PFSK-1 (cell line): Measurements from ENCODE around the gene MNX1.

Experiments
- FOXP2 ChIP-seq: optimal IDR thresholded peaks from 2 replicates; pipeline ENCODE3; 2011; ENCODE audit warnings: borderline replicate concordance, control low read depth, inconsistent platforms; ENCODE audit not compliant: insufficient read depth; ENCODE audit errors: extremely low read length, extremely low read depth
- POLR2AphosphoS5 ChIP-seq: IDR thresholded peaks from 2 replicates; pipeline ENCODE4 v1.6.1; 2012; ENCODE audit warnings: low read depth, mild to moderate bottlenecking, control low read depth, low read length, moderate library complexity
- REST ChIP-seq, 2 experiments: IDR thresholded peaks; 2 replicates each; pipeline versions ENCODE4 v1.6.1 to v1.8.0; 2011 to 2012; ENCODE audit warnings: low read depth in 2 of 2, low read length in 2 of 2, control low read depth in 1 of 2, inconsistent platforms in 1 of 2, mild to moderate bottlenecking in 1 of 2, moderate library complexity in 1 of 2; ENCODE audit not compliant: insufficient read depth in 1 of 2
- SIN3A ChIP-seq: IDR thresholded peaks from 2 replicates; pipeline ENCODE4 v1.6.1; 2012; ENCODE audit warnings: mild to moderate bottlenecking, low read length, moderate library complexity, borderline replicate concordance; ENCODE audit not compliant: insufficient read depth
- TAF1 ChIP-seq: IDR thresholded peaks from 2 replicates; pipeline ENCODE4 v1.6.1; 2012; ENCODE audit warnings: low read length, control low read depth, borderline replicate concordance; ENCODE audit not compliant: insufficient read depth

MNX1 gene

DNA sequence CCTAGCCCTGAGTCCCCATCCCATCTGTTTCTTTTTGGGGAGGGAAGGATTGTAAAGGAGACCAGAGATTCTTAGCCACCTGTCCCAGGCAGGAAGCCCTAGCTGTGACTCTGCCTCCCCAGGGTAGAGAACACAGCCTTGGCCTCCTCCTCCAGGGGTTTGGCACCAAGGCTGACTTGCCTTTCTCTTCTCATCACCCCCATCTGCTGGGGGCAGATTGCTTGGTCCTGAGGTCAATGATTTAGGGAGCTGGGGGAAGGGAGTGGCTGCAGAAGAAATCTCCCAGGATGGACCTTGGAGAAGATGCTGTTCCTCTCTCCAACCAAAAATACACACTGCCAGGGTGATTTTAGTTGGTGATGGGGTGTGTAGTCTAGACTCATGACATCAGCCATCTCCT is 2.6 kb upstream of the MNX1 start:
- TF ChIP-seq POLR2AphosphoS5 (no peak), FOXP2 (no peak), SIN3A (no peak), REST (IDR thresholded peaks at IDR 0.05; ENCODE audit: insufficient read depth in 1 of 2, low read depth in 2 of 2, low read length in 2 of 2) (no peak), TAF1 (no peak)

DNA sequence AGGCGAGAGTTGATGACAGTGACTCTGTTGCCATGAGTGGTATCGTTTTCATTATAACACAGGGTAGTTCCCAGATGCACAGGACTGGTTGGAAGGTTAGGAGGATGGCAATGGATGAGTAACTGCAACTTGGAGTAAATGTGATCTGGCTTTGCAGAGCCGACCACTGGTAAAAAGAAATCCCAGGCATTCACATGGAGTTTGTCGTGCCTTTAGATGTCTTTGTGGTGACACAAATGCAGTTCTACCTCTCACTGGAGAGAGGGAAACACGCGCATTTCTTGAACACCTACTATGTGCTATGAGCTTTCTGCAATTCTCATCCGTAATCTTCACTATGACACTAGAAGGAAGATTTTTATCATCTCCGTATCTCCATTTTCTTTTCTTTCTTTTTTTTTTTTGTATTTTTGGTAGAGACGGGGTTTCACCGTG is 1.7 kb upstream of the MNX1 start:
- TF ChIP-seq TAF1 (no peak), POLR2AphosphoS5 (no peak), SIN3A (no peak), FOXP2 (no peak), REST (IDR thresholded peaks at IDR 0.05; ENCODE audit: insufficient read depth in 1 of 2, low read depth in 2 of 2, low read length in 2 of 2) (no peak)

GRCh38 chr7:157011333-157012112 is 1.1 kb upstream of the MNX1 start:
- TF ChIP-seq POLR2AphosphoS5 (no peak), REST (IDR thresholded peaks at IDR 0.05; ENCODE audit: insufficient read depth in 1 of 2, low read depth in 2 of 2, low read length in 2 of 2) (no peak), FOXP2 (no peak), SIN3A (no peak), TAF1 (no peak)

DNA sequence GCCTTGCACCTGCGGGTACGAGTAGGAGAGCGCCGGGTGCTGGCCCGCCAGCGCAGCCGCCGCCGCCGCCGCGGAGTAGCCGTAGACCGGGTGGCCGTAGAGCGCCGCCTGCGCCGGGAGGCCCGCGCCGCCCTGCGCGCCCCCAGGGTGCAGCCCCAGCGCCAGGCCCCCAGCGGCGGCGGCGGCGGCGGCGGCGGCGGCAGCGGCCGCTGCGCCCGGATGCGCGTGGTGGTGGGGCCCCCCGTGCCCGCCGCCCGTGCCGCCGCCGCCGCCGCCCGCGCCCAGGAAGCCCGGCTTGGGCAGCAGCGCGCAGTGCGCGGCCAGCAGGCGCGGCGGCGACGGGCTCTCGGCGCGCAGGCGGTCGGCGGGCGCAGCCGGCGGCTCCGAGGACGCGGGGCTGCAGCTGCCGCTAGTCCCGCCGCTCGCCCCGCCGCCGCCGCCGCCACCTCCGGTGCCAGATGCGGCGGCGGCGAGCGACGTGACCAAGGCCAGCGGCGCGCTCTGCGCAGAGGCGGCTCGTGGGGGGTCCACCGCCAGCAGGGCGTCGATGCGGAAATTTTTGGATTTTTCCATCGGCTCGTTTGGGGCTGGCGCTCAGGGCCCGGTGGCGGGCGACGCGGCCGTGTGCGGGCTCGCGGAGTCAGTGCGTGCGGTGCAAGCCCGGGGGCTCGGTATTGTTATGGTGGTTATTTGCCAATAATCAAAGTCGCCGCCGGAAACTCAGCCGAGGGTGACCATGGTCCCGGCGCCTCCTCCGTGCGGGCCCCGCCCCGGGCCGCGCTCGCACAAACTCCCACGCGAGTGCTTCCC is 480 bp downstream of the MNX1 start:
- TF ChIP-seq FOXP2 = no peak

GRCh38 chr7:157009170-157009777 is 1.2 kb downstream of the MNX1 start:
- TF ChIP-seq SIN3A (no peak), POLR2AphosphoS5 (no peak), REST (IDR thresholded peaks at IDR 0.05; ENCODE audit: insufficient read depth in 1 of 2, low read depth in 2 of 2, low read length in 2 of 2) (no peak), TAF1 (no peak)
